NOMO-1 treated with DMSO at 0.1 percent for 48 hours (cell line): Measurements from ENCODE around the gene CRYGS.

ENCODE experiments used
- DNase-seq: peaks from one replicate; lab custom pipeline; 2025; ENCODE audit not compliant: unreplicated experiment; lab: John Stamatoyannopoulos, UW

Gene CRYGS

GRCh38 chr3:186496016-186496415, 48.2 kb downstream of the CRYGS start:
- no peak for DNase-seq

- DNase-seq, result no peak
Measured at GRCh38 chr3:186493525-186494255, 50.5 kb downstream of the CRYGS start.

GRCh38 chr3:186492385-186492984, 51.7 kb downstream of the CRYGS start:
- DNase-seq, result no peak

GRCh38 chr3:186489507-186489906, 54.7 kb downstream of the CRYGS start:
- no peak for DNase-seq
